Loucy (cell line): ENCODE measurements around the gene MELK.

Experiments
- H2AFZ ChIP-seq: fragments of 200-600 bp; sonication (generic); 2 replicates; pipeline ENCODE4 v1.6.0; 2016; ENCODE audit warnings: antibody characterized with exemption, mild to moderate bottlenecking, low read length, moderate library complexity
- H3F3A ChIP-seq: fragments of 200-600 bp; 2 replicates; pipeline ENCODE4 v1.6.0; 2016; ENCODE audit warnings: antibody characterized with exemption, low read depth, mild to moderate bottlenecking
- H3K27me3 ChIP-seq: fragments of 200-600 bp; sonication (generic); 2 replicates; pipeline ENCODE4 v1.6.1; 2014; ENCODE audit warnings: low read length, mild to moderate bottlenecking; ENCODE audit not compliant: insufficient read depth, poor library complexity, severe bottlenecking
- H3K36me3 ChIP-seq: fragments of 200-600 bp; sonication (generic); 2 replicates; pipeline ENCODE4 v1.6.1; 2016; ENCODE audit warnings: low read length; ENCODE audit not compliant: insufficient read depth
- H3K4me1 ChIP-seq: fragments of 200-600 bp; sonication (generic); 2 replicates; pipeline ENCODE4 v1.5.1; 2014; ENCODE audit warnings: low read length, mild to moderate bottlenecking; ENCODE audit not compliant: insufficient read depth, poor library complexity, severe bottlenecking
- H3K4me2 ChIP-seq: fragments of 200-600 bp; sonication (generic); 2 replicates; pipeline ENCODE4 v1.6.0; 2014; ENCODE audit warnings: antibody characterized with exemption, low read length, low read depth, mild to moderate bottlenecking; ENCODE audit not compliant: poor library complexity, severe bottlenecking
- H3K4me3 ChIP-seq: fragments of 200-600 bp; sonication (generic); 2 replicates; pipeline ENCODE4 v1.5.1; 2014; ENCODE audit warnings: low read length, mild to moderate bottlenecking, mixed read lengths; ENCODE audit not compliant: poor library complexity, severe bottlenecking
- H3K79me2 ChIP-seq: fragments of 200-600 bp; sonication (generic); 2 replicates; pipeline ENCODE4 v1.6.1; 2014; ENCODE audit warnings: low read length; ENCODE audit not compliant: insufficient read depth
- H3K9ac ChIP-seq: fragments of 200-600 bp; sonication (generic); 2 replicates; pipeline ENCODE4 v1.6.0; 2014; ENCODE audit warnings: mild to moderate bottlenecking, low read depth, low read length, moderate library complexity; ENCODE audit not compliant: poor library complexity, severe bottlenecking
- H3K9me2 ChIP-seq: fragments of 200-600 bp; sonication (generic); replicated peaks from 2 replicates; pipeline ENCODE4 v1.6.1; 2016; ENCODE audit warnings: low read depth, low read length, mixed read lengths
- H3K9me3 ChIP-seq: fragments of 200-600 bp; sonication (generic); 2 replicates; pipeline ENCODE4 v1.6.1; 2014; ENCODE audit warnings: mild to moderate bottlenecking, antibody characterized with exemption, low read length, low read depth; ENCODE audit not compliant: insufficient read depth
- H4K20me1 ChIP-seq: fragments of 200-600 bp; sonication (generic); 2 replicates; pipeline ENCODE4 v1.6.0; 2014; ENCODE audit warnings: antibody characterized with exemption, low read length, mild to moderate bottlenecking; ENCODE audit not compliant: insufficient read depth, poor library complexity, severe bottlenecking
- CTCF ChIP-seq: fragments of 200-600 bp; sonication (generic); conservative IDR thresholded peaks from 2 replicates; pipeline ENCODE4 v1.5.1; 2014; ENCODE audit warnings: mild to moderate bottlenecking, antibody characterized with exemption, low read length
- EZH2phosphoT487 ChIP-seq: fragments of 200-600 bp; IDR thresholded peaks from 2 replicates; pipeline ENCODE4 v1.6.1; 2018; ENCODE audit warnings: antibody characterized with exemption, mild to moderate bottlenecking, moderate library complexity, borderline replicate concordance

The MELK gene

GRCh38 chr9:36725777-36726356 lies 153.2 kb downstream of the MELK start:
- Histone ChIP-seq H3K9me2 (no peaks in the 10 kb centered on the region), H3K4me1 (peaks cover 9% of the 10 kb centered on the region), H3K27me3 (no peaks in the 10 kb centered on the region), H3K4me2 (no peak overlapping the region), H4K20me1 (no peaks in the 10 kb centered on the region), H3K9ac (no peak overlapping the region), H3F3A (no peaks in the 10 kb centered on the region), H3K79me2 (no peaks in the 10 kb centered on the region), H3K9me3 (no peaks in the 10 kb centered on the region), H3K36me3 (no peaks in the 10 kb centered on the region), H3K4me3 (no peak overlapping the region), H2AFZ (no peak overlapping the region)
- TF ChIP-seq CTCF (no peak), EZH2phosphoT487 (no peak)
